ENCODE results near the gene IL31.

- TF ChIP-seq GATA2 (IDR thresholded peaks at IDR 0.05; ENCODE audit: low read depth, low read length) = no peak
- TF ChIP-seq GATA3 (IDR thresholded peaks at IDR 0.05; ENCODE audit: low read depth, low read length) = no peak
Observed at GRCh38 chr12:122183588-122183940, 9.5 kb upstream of the IL31 start.
